ENCODE measurements around the gene CACNA2D3. TPM values are rescaled to one million over a fixed set of nuclear protein-coding genes. Genes with fewer than 3 reads are reported as not detected.
A peak's percentile ranks its signal among the peaks of the same experiment; 100 is the strongest.

CACNA2D3 gene
- total RNA-seq, 1 donor from 2014 or later: 0.29 TPM

- TF ChIP-seq CTCF (IDR thresholded peaks at IDR 0.05; ENCODE audit: unreplicated experiment): no peak
- Mint-ChIP-seq H3K4me1 (ENCODE audit: low read depth) (no peaks in the 10 kb centered on the region), H3K36me3 (ENCODE audit: insufficient read depth) (no peaks in the 10 kb centered on the region), H3K9me3 (ENCODE audit: low read depth) (no peaks in the 10 kb centered on the region), H3K4me3 (ENCODE audit: low read depth) (no peak overlapping the region), H3K27me3 (peaks cover 7% of the 10 kb centered on the region), H3K27ac (no peak overlapping the region)
- no peak for DNase-seq (ENCODE audit: low spot score, unreplicated experiment)
Measured at GRCh38 chr3:54866251-54866650, 743.9 kb downstream of the CACNA2D3 start.

- Mint-ChIP-seq H3K27me3 (peaks cover 15% of the 10 kb centered on the region), H3K27ac (no peak overlapping the region), H3K4me3 (ENCODE audit: low read depth) (no peak overlapping the region), H3K36me3 (ENCODE audit: insufficient read depth) (no peaks in the 10 kb centered on the region), H3K4me1 (ENCODE audit: low read depth) (no peaks in the 10 kb centered on the region), H3K9me3 (ENCODE audit: low read depth) (no peaks in the 10 kb centered on the region)
- peak; percentile 56 for TF ChIP-seq CTCF (IDR thresholded peaks at IDR 0.05; ENCODE audit: unreplicated experiment)
- no peak for DNase-seq (ENCODE audit: low spot score, unreplicated experiment)
Measured at GRCh38 chr3:54870423-54870822, 748.1 kb downstream of the CACNA2D3 start.

GRCh38 chr3:54871867-54872266, 749.5 kb downstream of the CACNA2D3 start:
- Mint-ChIP-seq H3K4me1 (ENCODE audit: low read depth) (no peaks in the 10 kb centered on the region), H3K27me3 (peaks cover 19% of the 10 kb centered on the region), H3K27ac (no peak overlapping the region), H3K9me3 (ENCODE audit: low read depth) (no peaks in the 10 kb centered on the region), H3K4me3 (ENCODE audit: low read depth) (no peak overlapping the region), H3K36me3 (ENCODE audit: insufficient read depth) (no peaks in the 10 kb centered on the region)
- TF ChIP-seq CTCF (IDR thresholded peaks at IDR 0.05; ENCODE audit: unreplicated experiment): no peak
- no peak for DNase-seq (ENCODE audit: low spot score, unreplicated experiment)

GRCh38 chr3:54873059-54874010, 751.0 kb downstream of the CACNA2D3 start:
- DNase-seq (ENCODE audit: low spot score, unreplicated experiment): no peak
- Mint-ChIP-seq H3K36me3 (ENCODE audit: insufficient read depth) (no peaks in the 10 kb centered on the region), H3K4me1 (ENCODE audit: low read depth) (no peaks in the 10 kb centered on the region), H3K27ac (no peak overlapping the region), H3K9me3 (ENCODE audit: low read depth) (no peaks in the 10 kb centered on the region), H3K4me3 (ENCODE audit: low read depth) (no peak overlapping the region), H3K27me3 (peaks cover 19% of the 10 kb centered on the region)
- no peak for TF ChIP-seq CTCF (IDR thresholded peaks at IDR 0.05; ENCODE audit: unreplicated experiment)

- Mint-ChIP-seq H3K4me1 (ENCODE audit: low read depth) (no peaks in the 10 kb centered on the region), H3K4me3 (ENCODE audit: low read depth) (no peak overlapping the region)
Measured at GRCh38 chr3:54874816-54875556, 752.6 kb downstream of the CACNA2D3 start.

More at GRCh38 chr3:54874816-54875556, 752.6 kb downstream of the CACNA2D3 start:
- no peak for DNase-seq (ENCODE audit: low spot score, unreplicated experiment)
- Mint-ChIP-seq H3K36me3 (ENCODE audit: insufficient read depth) (no peaks in the 10 kb centered on the region), H3K27me3 (peaks cover 19% of the 10 kb centered on the region), H3K9me3 (ENCODE audit: low read depth) (no peaks in the 10 kb centered on the region), H3K27ac (no peak overlapping the region)
- TF ChIP-seq CTCF (IDR thresholded peaks at IDR 0.05; ENCODE audit: unreplicated experiment): no peak
